ENCODE measurements around the gene VSTM4. TPM values are rescaled to one million over a fixed set of nuclear protein-coding genes. Genes with fewer than 3 reads are reported as not detected.

Gene VSTM4
- total RNA-seq, 2 donors from 2014 or later = 0.25 to 0.38 TPM

DNA sequence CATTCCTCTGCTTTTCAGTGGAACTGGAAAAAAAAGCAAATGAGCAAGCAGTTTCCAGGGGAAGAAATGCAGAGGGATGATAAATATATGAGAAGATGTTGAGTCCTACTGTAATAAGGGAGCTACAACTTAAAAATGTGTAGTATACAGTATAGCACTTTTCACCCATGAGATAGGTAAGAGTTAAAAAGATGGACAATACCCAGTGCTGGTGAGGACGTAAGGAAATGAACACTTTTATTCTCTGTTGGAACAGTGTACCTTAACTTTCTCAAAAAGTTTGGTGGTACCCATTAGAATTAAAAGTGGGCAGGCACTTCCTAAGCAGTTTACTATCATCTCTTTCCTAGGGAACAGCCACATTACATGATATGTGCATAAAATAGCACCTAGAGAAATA is 21.2 kb upstream of the VSTM4 start:
- DNase-seq (ENCODE audit: low spot score) = no peak
- no peak for ATAC-seq
- Mint-ChIP-seq H3K4me3 (no peak overlapping the region), H3K4me1 (ENCODE audit: low read depth in 2 of 2) (peaks cover 30% of the 10 kb centered on the region in 2 donors), H3K9me3 (peaks cover 4% of the 10 kb centered on the region), H3K36me3 (no peaks in the 10 kb centered on the region), H3K27me3 (peaks cover 3 to 7% of the 10 kb centered on the region in 2 donors), H3K27ac (no peak overlapping the region)

DNA sequence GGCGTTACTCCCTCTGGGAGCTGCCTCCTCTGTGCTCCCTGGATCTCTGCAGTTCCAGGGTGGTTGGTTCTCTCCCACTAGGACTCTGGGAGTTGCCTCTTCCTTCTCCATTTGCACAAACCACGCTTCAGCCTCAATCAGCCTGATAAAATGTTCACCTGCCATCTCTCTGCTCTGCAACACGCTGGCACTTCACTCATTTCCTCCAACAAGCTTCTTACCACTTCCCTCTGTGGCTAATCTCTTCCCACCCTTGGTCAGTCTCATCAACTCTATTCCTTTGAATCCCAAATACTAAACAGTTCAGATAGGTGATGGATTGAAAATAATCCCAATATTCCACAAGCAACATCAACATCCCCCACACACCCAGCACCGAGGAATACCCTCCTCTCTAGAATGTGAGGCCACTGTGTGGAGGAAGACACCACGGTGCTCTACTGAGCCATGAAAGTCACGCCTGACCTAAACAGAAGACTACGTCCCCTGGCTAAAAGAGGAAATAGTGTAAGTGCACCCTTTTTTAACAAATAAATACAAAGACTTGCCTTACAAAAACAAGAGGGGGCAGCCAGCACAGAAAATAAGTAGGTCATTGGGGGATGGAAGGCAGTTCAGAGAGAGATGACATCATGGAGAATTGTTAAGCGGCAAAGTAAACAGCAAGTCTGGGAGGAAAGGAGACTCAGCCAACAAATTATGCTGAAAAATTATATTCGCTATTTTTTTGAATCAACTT is 20.4 kb upstream of the VSTM4 start:
- no peaks in the 10 kb centered on the region for H3K36me3 Mint-ChIP-seq
- H3K4me3 Mint-ChIP-seq = peak overlapping the region; percentile 68
- peak overlapping the region; percentile 3 to 22 for H3K27ac Mint-ChIP-seq
- H3K27me3 Mint-ChIP-seq = peaks cover 3 to 7% of the 10 kb centered on the region in 2 donors
- H3K4me1 Mint-ChIP-seq (ENCODE audit: low read depth in 2 of 2) = peaks cover 30% of the 10 kb centered on the region in 2 donors
- DNase-seq (ENCODE audit: low spot score) (no peak), ATAC-seq (no peak)
- peaks cover 4% of the 10 kb centered on the region for H3K9me3 Mint-ChIP-seq

DNA sequence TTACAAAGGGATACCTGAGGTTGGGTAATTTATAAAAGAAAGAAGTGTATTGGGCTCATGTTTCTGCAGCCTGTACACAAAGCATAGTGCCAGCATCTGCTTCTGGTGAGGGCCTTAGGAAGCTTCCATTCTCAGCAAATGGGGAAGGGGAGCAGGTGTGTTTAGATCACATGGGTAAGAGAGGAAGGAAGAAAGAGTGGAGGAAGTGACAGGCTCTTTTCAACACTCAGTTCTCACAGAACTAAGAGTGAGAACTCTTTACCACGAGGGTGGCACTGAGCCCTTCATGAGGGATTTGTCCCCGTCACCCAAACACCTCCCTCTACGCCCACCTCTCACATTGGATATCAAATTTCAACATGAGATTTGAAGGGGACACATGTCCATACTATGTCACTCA is 19.0 kb upstream of the VSTM4 start:
- no peak for DNase-seq (ENCODE audit: low spot score)

DNA sequence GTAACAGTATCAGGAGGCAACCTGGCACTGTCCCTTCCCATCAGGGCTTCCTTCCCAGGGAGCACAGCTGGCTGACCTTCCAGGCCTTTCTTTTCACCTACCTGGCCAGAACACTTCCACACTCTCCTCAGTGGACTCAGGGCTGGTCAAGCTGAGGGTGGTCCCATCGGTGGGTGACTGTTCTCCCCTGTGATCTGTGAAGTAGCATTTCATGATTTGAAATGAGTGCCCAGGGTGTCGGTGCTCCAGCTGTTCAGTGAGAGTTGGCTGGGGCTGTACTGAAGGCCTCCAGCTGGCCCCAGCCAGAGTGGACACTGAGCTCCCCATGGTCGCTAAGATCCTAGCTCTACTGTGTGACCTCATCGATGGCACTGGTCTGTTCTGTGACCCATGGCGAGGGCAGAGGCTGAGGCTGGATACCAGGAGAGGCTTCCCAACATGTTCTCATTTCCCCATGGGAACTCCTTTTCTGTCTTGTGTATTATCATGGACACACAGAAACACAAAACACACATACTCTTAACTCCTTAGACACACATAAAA is 18.5 kb upstream of the VSTM4 start, which contains the start of gene FAM170B:
Gene FAM170B, minus strand, starts transcription at position 316 of the 543 bp plus-strand sequence. Its CDS starts 103 bp downstream, at position 213.
- Mint-ChIP-seq H3K9me3 (peaks cover 7% of the 10 kb centered on the region), H3K4me3 (peak within 1 kb of the TSS; percentile 16), H3K27ac (peak within 1 kb of the TSS in 1 of 2 donors; percentile 22), H3K36me3 (peaks cover 6% of the 10 kb centered on the region), H3K27me3 (peaks cover 10 to 20% of the 10 kb centered on the region in 2 donors), H3K4me1 (ENCODE audit: low read depth in 2 of 2) (peaks cover 30 to 32% of the 10 kb centered on the region in 2 donors)
- ATAC-seq (no peak), DNase-seq (ENCODE audit: low spot score) (no peak)

More for the DNA sequence above, 19.0 kb upstream of the VSTM4 start:
- no peak for ATAC-seq
- Mint-ChIP-seq H3K36me3 (peaks cover under 1% of the 10 kb centered on the region), H3K4me3 (peak overlapping the region; percentile 16), H3K4me1 (ENCODE audit: low read depth in 2 of 2) (peaks cover 30 to 31% of the 10 kb centered on the region in 2 donors), H3K27ac (peak overlapping the region in 1 of 2 donors; percentile 22), H3K27me3 (peaks cover 6 to 15% of the 10 kb centered on the region in 2 donors), H3K9me3 (peaks cover 4% of the 10 kb centered on the region)

DNA sequence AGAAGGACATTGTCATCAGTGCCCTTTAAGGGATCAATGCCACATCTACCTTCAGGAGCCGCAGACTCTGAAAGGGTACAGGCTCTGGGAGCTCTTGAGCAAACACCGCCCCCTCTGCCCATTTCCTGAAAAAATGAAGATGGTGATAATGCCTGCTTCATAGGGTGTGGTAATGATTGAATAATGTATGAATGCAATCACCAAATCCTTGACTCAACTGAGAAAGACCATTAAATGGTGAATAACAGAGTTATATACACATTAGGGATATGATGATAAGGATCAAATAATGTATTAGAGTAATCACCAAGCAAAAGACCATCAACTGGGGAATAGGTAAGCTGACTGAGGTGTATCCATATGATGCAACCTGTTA is 17.0 kb upstream of the VSTM4 start:
- H3K4me1 Mint-ChIP-seq (ENCODE audit: low read depth in 2 of 2) = peaks cover 29 to 37% of the 10 kb centered on the region in 2 donors
- peaks cover 20 to 29% of the 10 kb centered on the region in 2 donors for H3K27me3 Mint-ChIP-seq
- DNase-seq (ENCODE audit: low spot score) (no peak), ATAC-seq (no peak)
- peaks cover 7% of the 10 kb centered on the region for H3K9me3 Mint-ChIP-seq
- H3K4me3 Mint-ChIP-seq = no peak overlapping the region
- H3K36me3 Mint-ChIP-seq = peaks cover 15% of the 10 kb centered on the region
- no peak overlapping the region for H3K27ac Mint-ChIP-seq

DNA sequence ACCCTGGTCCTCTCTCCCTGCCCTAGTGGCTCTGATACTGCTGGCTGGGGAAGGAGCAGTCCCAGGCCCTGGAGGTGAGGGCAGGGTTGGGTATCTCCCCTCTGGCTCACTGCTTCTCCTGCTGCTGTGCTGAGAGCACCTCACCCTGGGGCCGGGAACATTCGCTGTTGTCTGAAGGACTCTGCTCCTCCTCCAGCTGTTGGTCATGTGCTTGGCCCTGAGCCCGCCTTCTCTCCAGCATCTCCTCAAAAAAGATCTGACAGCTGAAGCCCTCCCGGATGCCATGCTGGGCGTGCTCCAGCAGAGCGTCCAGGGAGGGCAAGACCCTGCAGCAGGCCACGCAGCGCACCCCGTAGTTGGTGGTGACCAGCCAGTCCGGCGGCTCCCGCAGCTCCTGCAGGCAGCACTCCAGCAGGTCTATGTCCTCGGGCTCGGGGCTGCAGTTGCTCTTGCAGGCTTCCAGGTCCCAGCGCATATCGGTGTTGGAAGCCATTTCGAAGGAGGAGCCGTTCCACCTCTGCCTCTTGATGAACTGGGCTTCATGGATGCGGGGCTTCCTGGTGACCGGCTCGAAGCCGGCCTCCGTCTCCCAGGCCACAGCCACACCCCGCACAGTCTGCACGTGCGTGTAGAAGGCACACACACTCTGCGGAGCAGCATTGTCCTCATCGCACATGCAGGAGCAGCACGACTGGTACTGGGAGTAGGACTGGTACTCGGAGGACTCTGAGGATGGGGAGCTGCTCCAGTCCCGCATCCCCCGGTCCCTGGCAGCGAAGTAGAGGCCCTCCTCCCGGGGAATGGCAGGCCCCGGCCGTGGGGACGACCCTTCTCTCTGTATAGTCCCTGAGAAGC is 16.4 kb upstream of the VSTM4 start:
- peak; percentile 33 to 37 for ATAC-seq
- Mint-ChIP-seq H3K4me3 (no peak overlapping the region), H3K9me3 (peaks cover 7% of the 10 kb centered on the region), H3K27ac (no peak overlapping the region), H3K27me3 (peaks cover 20 to 29% of the 10 kb centered on the region in 2 donors), H3K4me1 (ENCODE audit: low read depth in 2 of 2) (peaks cover 22 to 31% of the 10 kb centered on the region in 2 donors), H3K36me3 (peaks cover 15% of the 10 kb centered on the region)
- no peak for DNase-seq (ENCODE audit: low spot score)

DNA sequence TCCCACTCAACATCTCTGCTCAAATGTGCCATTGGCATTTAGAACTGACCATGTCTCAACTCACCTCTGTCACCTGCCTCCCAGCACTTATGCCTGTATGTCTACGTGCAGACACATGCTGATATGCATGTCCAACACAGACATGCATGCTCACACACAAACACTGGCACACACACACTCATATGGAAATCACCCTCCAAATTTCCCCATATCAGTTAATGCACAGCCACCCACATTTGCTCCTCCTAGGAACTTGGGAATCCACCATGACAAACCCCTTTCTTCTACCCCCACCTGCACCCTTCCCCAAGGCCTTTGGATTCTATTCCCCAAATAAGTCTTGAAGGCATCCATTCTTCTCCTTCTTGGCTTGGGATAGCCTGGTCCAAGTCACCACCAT is 14.1 kb upstream of the VSTM4 start:
- Mint-ChIP-seq H3K9me3 (peaks cover 3% of the 10 kb centered on the region), H3K27ac (no peak overlapping the region), H3K36me3 (peaks cover 15% of the 10 kb centered on the region), H3K4me1 (ENCODE audit: low read depth in 2 of 2) (peaks cover 4 to 13% of the 10 kb centered on the region in 2 donors), H3K4me3 (no peak overlapping the region), H3K27me3 (peaks cover 17 to 26% of the 10 kb centered on the region in 2 donors)
- DNase-seq (ENCODE audit: low spot score) (no peak), ATAC-seq (no peak)

DNA sequence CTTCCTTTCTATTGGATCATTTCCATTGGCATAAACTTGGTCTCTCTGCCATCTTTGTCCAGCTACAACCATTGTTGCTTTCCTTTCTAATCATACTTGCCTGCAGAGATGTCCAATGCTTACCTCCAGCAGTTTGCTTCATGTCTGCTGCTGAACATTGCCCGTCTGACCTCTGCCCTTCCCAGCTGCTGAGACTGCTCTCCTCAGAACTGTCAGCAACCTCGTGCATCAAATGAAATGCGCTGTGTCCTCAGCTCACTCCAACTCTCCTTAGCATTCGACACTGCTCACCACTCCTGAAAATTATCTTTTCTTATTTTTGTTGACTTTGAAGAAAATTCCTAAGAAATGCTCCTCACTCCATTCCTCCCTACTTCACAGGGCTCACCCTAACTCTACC is 13.5 kb upstream of the VSTM4 start:
- DNase-seq (ENCODE audit: low spot score) (no peak), ATAC-seq (no peak)
- peaks cover 0 to 8% of the 10 kb centered on the region in 2 donors for H3K4me1 Mint-ChIP-seq (ENCODE audit: low read depth in 2 of 2)
- peaks cover 15% of the 10 kb centered on the region for H3K36me3 Mint-ChIP-seq
- peaks cover 17 to 29% of the 10 kb centered on the region in 2 donors for H3K27me3 Mint-ChIP-seq
- no peak overlapping the region for H3K4me3 Mint-ChIP-seq
- H3K9me3 Mint-ChIP-seq = peaks cover 3% of the 10 kb centered on the region
- H3K27ac Mint-ChIP-seq = no peak overlapping the region

DNA sequence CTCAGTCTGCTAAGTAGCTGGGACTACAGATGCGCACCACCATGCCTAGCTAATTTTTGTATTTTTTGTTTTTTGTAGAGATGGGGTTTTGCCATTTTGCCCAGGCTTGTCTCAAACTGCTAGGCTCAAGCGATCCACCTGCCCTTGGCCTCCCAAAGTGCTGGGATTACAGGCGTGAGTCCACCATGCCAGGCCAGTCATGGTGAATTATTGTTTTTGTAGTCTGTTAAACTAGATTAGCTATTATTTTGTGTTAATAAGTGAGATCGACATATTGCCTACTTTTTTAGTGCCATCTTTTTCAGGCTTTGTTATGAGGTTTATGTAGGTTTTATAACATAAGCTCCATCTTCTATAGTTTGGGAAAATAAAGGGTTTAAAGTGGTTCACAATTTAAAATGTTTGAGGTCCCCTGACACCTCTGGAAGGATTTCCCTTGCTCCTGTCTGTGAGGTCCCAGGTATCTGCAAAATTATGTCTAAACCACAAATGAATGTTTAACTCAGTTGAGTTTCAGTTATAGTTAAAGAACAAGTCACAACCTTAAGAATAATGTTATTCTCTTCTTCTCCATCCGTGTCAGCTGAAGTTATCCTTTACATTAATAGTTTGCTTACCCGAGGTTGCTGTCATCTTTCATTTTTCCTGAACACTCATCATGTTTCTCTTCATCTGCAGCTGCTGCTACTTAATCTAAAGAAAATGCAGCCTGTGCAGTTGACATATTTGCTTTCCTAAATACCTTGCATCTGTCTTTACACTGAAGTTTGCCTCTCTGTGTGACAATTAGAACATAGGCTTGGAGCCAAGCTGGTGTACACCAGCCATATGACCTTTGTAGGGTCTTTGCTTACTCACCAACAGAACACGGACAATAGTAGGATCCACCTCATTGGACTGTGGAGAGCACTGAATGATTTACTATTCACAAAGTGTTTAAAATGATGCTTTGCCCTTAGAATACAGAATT is 8.9 kb upstream of the VSTM4 start:
- Mint-ChIP-seq H3K4me1 (ENCODE audit: low read depth in 2 of 2) (peaks cover 0 to 7% of the 10 kb centered on the region in 2 donors), H3K27ac (no peak overlapping the region), H3K36me3 (peaks cover 14% of the 10 kb centered on the region), H3K9me3 (peaks cover 5% of the 10 kb centered on the region), H3K4me3 (no peak overlapping the region), H3K27me3 (peaks cover 19 to 34% of the 10 kb centered on the region in 2 donors)
- DNase-seq (ENCODE audit: low spot score) = no peak
- no peak for ATAC-seq

DNA sequence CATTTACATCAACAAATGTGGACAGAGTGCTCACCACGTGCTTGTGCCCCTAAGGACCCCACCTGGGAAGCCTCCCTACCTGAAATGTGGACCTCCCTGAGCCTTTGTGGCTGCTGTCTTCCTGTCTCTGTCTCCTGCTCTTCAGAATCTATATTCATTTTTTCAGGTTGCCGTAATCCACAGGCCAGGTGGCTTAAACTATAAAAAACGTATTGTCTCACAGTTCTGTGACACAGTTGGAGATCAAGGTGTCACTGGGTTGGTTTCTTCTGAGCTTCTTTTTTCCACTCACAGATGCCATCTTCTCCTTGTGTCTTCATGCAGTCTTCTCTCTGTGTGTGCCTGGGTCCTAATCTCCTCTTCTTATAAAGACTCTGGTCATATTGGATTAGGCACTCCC is 5.6 kb upstream of the VSTM4 start:
- ATAC-seq = no peak
- no peak overlapping the region for H3K4me3 Mint-ChIP-seq

DNA sequence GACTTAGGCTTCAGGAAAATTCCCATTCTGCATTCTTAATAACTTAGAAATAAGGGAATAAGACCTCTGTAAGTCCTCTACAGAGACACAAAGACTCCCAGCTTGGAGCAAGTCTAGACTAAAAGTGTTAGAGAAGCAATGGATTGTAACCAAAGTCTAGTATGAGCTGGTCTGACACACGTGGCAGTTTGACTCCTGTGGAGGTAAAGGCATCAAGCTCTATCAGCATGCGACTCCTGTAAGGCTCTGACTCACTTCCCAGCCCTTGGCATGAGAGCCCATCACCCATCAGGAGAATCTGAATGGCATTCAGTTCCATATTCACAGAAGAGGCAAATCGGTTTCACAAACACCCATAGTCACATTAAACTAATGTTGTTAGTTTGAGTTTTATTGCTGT is 4.4 kb upstream of the VSTM4 start:
- peaks cover 3% of the 10 kb centered on the region for H3K9me3 Mint-ChIP-seq
- H3K36me3 Mint-ChIP-seq = no peaks in the 10 kb centered on the region
- peaks cover 0 to 5% of the 10 kb centered on the region in 2 donors for H3K4me1 Mint-ChIP-seq (ENCODE audit: low read depth in 2 of 2)
- DNase-seq (ENCODE audit: low spot score) (no peak), ATAC-seq (no peak)
- no peak overlapping the region for H3K27ac Mint-ChIP-seq
- no peak overlapping the region for H3K4me3 Mint-ChIP-seq
- H3K27me3 Mint-ChIP-seq = peaks cover 7 to 20% of the 10 kb centered on the region in 2 donors

More for the DNA sequence above, 5.6 kb upstream of the VSTM4 start:
- Mint-ChIP-seq H3K36me3 (no peaks in the 10 kb centered on the region), H3K27ac (no peak overlapping the region), H3K27me3 (peaks cover 6 to 20% of the 10 kb centered on the region in 2 donors), H3K4me1 (ENCODE audit: low read depth in 2 of 2) (peaks cover 0 to 3% of the 10 kb centered on the region in 2 donors), H3K9me3 (peaks cover 3% of the 10 kb centered on the region)
- DNase-seq (ENCODE audit: low spot score) = no peak

DNA sequence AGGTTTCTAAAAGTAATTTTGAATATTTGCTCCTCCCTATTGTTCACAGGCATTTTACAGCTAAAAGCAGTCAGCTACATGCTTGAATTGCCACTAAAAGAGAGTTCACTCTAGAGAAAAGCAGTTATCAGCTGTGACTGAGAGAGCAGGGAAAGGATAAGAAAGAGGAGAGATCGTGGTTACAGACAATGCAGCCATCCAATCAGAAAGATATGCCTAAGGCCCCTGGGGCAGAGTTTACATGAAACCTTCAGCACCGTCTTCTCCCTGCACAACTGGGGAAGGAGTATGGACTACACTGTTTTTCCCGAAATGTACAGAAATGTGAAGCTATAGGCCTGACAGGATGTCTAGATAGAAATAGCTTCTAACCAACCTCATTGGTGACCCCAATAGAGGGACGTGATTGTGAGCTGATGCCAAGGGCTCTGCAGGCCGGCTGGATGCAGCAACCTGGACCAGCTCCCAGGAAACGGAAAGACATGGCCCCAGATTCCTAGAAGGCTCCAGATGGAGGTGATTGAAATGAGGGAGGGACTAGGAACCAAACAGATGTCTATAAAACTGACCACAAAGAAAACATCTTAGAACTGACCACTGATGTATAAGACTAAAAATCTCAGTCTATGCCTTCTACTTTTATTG is 3.2 kb upstream of the VSTM4 start:
- DNase-seq (ENCODE audit: low spot score) = no peak
- peaks cover 3% of the 10 kb centered on the region for H3K9me3 Mint-ChIP-seq
- peak overlapping the region in 1 of 2 donors; percentile 53 for H3K27ac Mint-ChIP-seq
- H3K4me3 Mint-ChIP-seq = no peak overlapping the region
- no peaks in the 10 kb centered on the region for H3K36me3 Mint-ChIP-seq
- no peak for ATAC-seq
- H3K27me3 Mint-ChIP-seq = peaks cover 9 to 21% of the 10 kb centered on the region in 2 donors
- H3K4me1 Mint-ChIP-seq (ENCODE audit: low read depth in 2 of 2) = peaks cover 0 to 6% of the 10 kb centered on the region in 2 donors
